ENCODE measurements around the gene KRTAP4-16. TPM values are rescaled to one million over a fixed set of nuclear protein-coding genes. Genes with fewer than 3 reads are reported as not detected.
"Not testable (repeated sequence)": the region's sequence is repeated elsewhere in the genome, so short reads cannot be mapped to it uniquely, and the experiment has no call there.

KRTAP4-16 gene
- total RNA-seq, 1 donor = not detected

GRCh38 chr17:41073676-41074075 is 28.3 kb downstream of the KRTAP4-16 start:
- no peak for DNase-seq (ENCODE audit: low read depth)
- no peak overlapping the region for H3K4me3 ChIP-seq (ENCODE audit: low read depth, low read length)
- no peak for TF ChIP-seq CTCF (IDR thresholded peaks at IDR 0.05; ENCODE audit: insufficient read depth, low read length)

GRCh38 chr17:41071606-41072360 is 30.2 kb downstream of the KRTAP4-16 start:
- DNase-seq (ENCODE audit: low read depth) = no peak
- no peak overlapping the region for H3K4me3 ChIP-seq (ENCODE audit: low read depth, low read length)
- no peak for TF ChIP-seq CTCF (IDR thresholded peaks at IDR 0.05; ENCODE audit: insufficient read depth, low read length)

- DNase-seq (ENCODE audit: low read depth) = no peak
- no peak overlapping the region for H3K4me3 ChIP-seq (ENCODE audit: low read depth, low read length)
- no peak for TF ChIP-seq CTCF (IDR thresholded peaks at IDR 0.05; ENCODE audit: insufficient read depth, low read length)
Observed at GRCh38 chr17:41069031-41069430, 33.0 kb downstream of the KRTAP4-16 start.

GRCh38 chr17:41067281-41067680 is 34.7 kb downstream of the KRTAP4-16 start:
- peak; percentile 62 for DNase-seq (ENCODE audit: low read depth)
- no peak overlapping the region for H3K4me3 ChIP-seq (ENCODE audit: low read depth, low read length)

GRCh38 chr17:41065829-41066624 is 36.0 kb downstream of the KRTAP4-16 start, which contains the start of gene KRTAP2-4:
TSS of gene KRTAP2-4 (minus strand) at chr17:41065879. CDS start at chr17:41065845, 34 bp downstream.
- no peak within 1 kb of the TSS for H3K4me3 ChIP-seq (ENCODE audit: low read depth, low read length)
- DNase-seq (ENCODE audit: low read depth) = peak; percentile 87
- TF ChIP-seq CTCF (IDR thresholded peaks at IDR 0.05; ENCODE audit: insufficient read depth, low read length) = no peak

More at GRCh38 chr17:41067281-41067680, 34.7 kb downstream of the KRTAP4-16 start:
- TF ChIP-seq CTCF (IDR thresholded peaks at IDR 0.05; ENCODE audit: insufficient read depth, low read length) = no peak

GRCh38 chr17:41065016-41065689 is 36.9 kb downstream of the KRTAP4-16 start:
- DNase-seq (ENCODE audit: low read depth); H3K4me3 ChIP-seq (ENCODE audit: low read depth, low read length): not testable (repeated sequence)

GRCh38 chr17:41064301-41064700 is 37.7 kb downstream of the KRTAP4-16 start:
- no peak for DNase-seq (ENCODE audit: low read depth)
- TF ChIP-seq CTCF (IDR thresholded peaks at IDR 0.05; ENCODE audit: insufficient read depth, low read length) = no peak
- no peak overlapping the region for H3K4me3 ChIP-seq (ENCODE audit: low read depth, low read length)

Data from fibroblast of the aortic adventitia (primary cell).